ENCODE results near the gene ADCY6. TPM values are rescaled to one million over a fixed set of nuclear protein-coding genes. Genes with fewer than 3 reads are reported as not detected.

ADCY6 gene
- total and polyA plus RNA-seq, 2 donors (not counting 1 experiment from before 2014, with no cell fraction given), result 27.4 to 53.2 TPM

DNA sequence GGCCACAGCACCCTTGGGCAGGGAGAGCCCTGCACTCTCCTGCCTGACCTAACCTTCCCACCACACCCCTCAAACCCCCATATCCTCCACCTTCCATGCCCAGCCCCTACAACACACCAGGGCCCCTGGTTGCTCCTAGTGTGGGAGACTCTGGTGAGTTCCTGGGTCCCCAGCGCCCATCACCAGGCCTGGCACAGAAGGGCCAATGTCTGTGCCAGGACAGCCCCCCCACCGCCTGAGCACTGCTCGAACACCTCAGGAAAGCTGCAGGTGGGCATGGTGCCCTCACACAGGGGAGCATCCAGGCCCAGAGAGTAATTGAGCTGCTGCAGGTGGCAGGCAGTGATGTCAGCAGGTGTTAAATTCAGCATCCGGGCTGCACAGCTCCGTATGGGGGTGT lies 15.2 kb downstream of the ADCY6 start:
- Histone ChIP-seq H4K20me1 (ENCODE audit: control insufficient read depth, extremely low read depth, insufficient read depth, low read length) (no peaks in the 10 kb centered on the region), H3K9ac (ENCODE audit: insufficient read depth, low read length) (no peak overlapping the region), H3K4me1 (ENCODE audit: control insufficient read depth, extremely low read depth, insufficient read depth, low read length) (no peaks in the 10 kb centered on the region), H3K9me3 (ENCODE audit: control insufficient read depth, insufficient read depth, low read depth, low read length) (no peaks in the 10 kb centered on the region), H3K36me3 (ENCODE audit: control insufficient read depth, insufficient read depth, low read length) (peaks cover 31% of the 10 kb centered on the region), H3K27me3 (ENCODE audit: control insufficient read depth, insufficient read depth, low read length) (no peaks in the 10 kb centered on the region), H3K79me2 (ENCODE audit: control insufficient read depth, insufficient read depth, low read length) (no peaks in the 10 kb centered on the region), H3K27ac (ENCODE audit: insufficient read depth, low read length) (no peak overlapping the region), H2AFZ (ENCODE audit: low read length) (no peak overlapping the region), H3K4me3 (replicated peaks in 1 of 4; ENCODE audit: control extremely low read depth in 1 of 4, insufficient read depth in 1 of 4, low read depth in 3 of 4, low read length in 4 of 4) (no peak overlapping the region), H3K4me2 (ENCODE audit: extremely low read depth, insufficient read depth, low read length) (no peak overlapping the region)
- TF ChIP-seq EZH2 (IDR thresholded peaks at IDR 0.05; ENCODE audit: low read length, missing control alignments), result no peak
- TF ChIP-seq, protein P1, sequence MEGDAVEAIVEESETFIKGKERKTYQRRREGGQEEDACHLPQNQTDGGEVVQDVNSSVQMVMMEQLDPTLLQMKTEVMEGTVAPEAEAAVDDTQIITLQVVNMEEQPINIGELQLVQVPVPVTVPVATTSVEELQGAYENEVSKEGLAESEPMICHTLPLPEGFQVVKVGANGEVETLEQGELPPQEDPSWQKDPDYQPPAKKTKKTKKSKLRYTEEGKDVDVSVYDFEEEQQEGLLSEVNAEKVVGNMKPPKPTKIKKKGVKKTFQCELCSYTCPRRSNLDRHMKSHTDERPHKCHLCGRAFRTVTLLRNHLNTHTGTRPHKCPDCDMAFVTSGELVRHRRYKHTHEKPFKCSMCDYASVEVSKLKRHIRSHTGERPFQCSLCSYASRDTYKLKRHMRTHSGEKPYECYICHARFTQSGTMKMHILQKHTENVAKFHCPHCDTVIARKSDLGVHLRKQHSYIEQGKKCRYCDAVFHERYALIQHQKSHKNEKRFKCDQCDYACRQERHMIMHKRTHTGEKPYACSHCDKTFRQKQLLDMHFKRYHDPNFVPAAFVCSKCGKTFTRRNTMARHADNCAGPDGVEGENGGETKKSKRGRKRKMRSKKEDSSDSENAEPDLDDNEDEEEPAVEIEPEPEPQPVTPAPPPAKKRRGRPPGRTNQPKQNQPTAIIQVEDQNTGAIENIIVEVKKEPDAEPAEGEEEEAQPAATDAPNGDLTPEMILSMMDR (conservative IDR thresholded peaks at IDR 0.05 in 1 of 2, IDR thresholded peaks at IDR 0.05 in 1 of 2; ENCODE audit: low read depth in 1 of 2, low read length in 2 of 2), result no peak
- no peak for DNase-seq (ENCODE audit: low read depth in 2 of 2)

DNA sequence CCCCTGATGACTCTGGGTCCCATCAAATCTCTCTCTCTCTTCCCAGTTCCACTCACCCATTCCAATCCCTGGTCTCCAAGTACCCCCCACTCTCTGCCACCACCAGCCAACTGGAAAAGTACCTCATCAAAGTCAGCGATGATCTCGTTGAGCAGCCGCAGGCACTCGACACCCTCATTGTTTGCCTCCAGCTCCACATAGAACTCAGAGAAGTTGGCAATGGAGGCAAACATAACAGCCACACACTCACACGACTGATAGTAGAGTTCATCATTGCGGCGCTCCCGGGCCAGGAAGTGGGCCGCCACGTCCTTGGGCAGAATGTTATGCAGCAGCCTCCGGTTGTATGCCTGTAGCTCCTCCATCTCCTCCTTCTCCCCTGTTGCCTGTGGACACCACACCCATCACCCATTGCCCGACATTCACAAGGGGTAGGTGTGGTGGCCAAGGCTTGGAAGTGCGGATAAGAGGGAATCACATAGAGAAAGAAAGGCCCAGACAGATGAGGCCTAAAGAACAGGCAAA lies 17.2 kb downstream of the ADCY6 start:
- no peak for TF ChIP-seq EZH2 (IDR thresholded peaks at IDR 0.05; ENCODE audit: low read length, missing control alignments)
- TF ChIP-seq, protein P1 (conservative IDR thresholded peaks at IDR 0.05 in 1 of 2, IDR thresholded peaks at IDR 0.05 in 1 of 2; ENCODE audit: low read depth in 1 of 2, low read length in 2 of 2), result no peak
- Histone ChIP-seq H3K36me3 (ENCODE audit: control insufficient read depth, insufficient read depth, low read length) (peaks cover 35% of the 10 kb centered on the region), H3K27me3 (ENCODE audit: control insufficient read depth, insufficient read depth, low read length) (no peaks in the 10 kb centered on the region), H2AFZ (ENCODE audit: low read length) (no peak overlapping the region), H3K4me1 (ENCODE audit: control insufficient read depth, extremely low read depth, insufficient read depth, low read length) (no peaks in the 10 kb centered on the region), H3K4me2 (ENCODE audit: extremely low read depth, insufficient read depth, low read length) (no peak overlapping the region), H3K9ac (ENCODE audit: insufficient read depth, low read length) (no peak overlapping the region), H3K27ac (ENCODE audit: insufficient read depth, low read length) (no peak overlapping the region), H4K20me1 (ENCODE audit: control insufficient read depth, extremely low read depth, insufficient read depth, low read length) (no peaks in the 10 kb centered on the region), H3K9me3 (ENCODE audit: control insufficient read depth, insufficient read depth, low read depth, low read length) (no peaks in the 10 kb centered on the region), H3K4me3 (replicated peaks in 1 of 4; ENCODE audit: control extremely low read depth in 1 of 4, insufficient read depth in 1 of 4, low read depth in 3 of 4, low read length in 4 of 4) (no peak overlapping the region), H3K79me2 (ENCODE audit: control insufficient read depth, insufficient read depth, low read length) (no peaks in the 10 kb centered on the region)
- DNase-seq (ENCODE audit: low read depth in 2 of 2), result no peak

DNA sequence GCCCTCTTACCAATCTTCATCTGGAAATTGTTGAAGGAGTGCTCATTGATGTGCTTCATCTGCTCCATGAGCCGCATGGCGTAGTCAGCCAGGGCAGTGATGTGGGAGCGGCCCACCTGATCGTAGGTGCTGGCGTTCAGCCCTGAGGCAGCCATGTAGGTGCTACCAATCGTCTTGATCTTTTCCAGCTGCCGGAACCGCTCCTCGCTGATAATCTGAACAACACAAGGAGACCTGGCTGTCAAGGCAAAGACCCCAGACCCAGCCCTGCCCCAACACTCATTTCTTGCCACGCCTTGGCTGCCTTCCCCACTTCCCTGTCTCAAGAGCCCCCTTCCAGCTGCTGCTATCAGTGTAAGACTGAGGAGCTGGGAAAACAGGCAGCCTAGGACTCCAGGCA lies 18.1 kb downstream of the ADCY6 start:
- Histone ChIP-seq H3K4me3 (replicated peaks in 1 of 4; ENCODE audit: control extremely low read depth in 1 of 4, insufficient read depth in 1 of 4, low read depth in 3 of 4, low read length in 4 of 4) (no peak overlapping the region), H3K4me1 (ENCODE audit: control insufficient read depth, extremely low read depth, insufficient read depth, low read length) (peaks cover 3% of the 10 kb centered on the region), H3K9me3 (ENCODE audit: control insufficient read depth, insufficient read depth, low read depth, low read length) (no peaks in the 10 kb centered on the region), H3K27me3 (ENCODE audit: control insufficient read depth, insufficient read depth, low read length) (no peaks in the 10 kb centered on the region), H4K20me1 (ENCODE audit: control insufficient read depth, extremely low read depth, insufficient read depth, low read length) (no peaks in the 10 kb centered on the region), H3K79me2 (ENCODE audit: control insufficient read depth, insufficient read depth, low read length) (no peaks in the 10 kb centered on the region), H3K36me3 (ENCODE audit: control insufficient read depth, insufficient read depth, low read length) (peaks cover 35% of the 10 kb centered on the region), H2AFZ (ENCODE audit: low read length) (no peak overlapping the region), H3K4me2 (ENCODE audit: extremely low read depth, insufficient read depth, low read length) (no peak overlapping the region), H3K27ac (ENCODE audit: insufficient read depth, low read length) (no peak overlapping the region), H3K9ac (ENCODE audit: insufficient read depth, low read length) (no peak overlapping the region)
- TF ChIP-seq, protein P1 (conservative IDR thresholded peaks at IDR 0.05 in 1 of 2, IDR thresholded peaks at IDR 0.05 in 1 of 2; ENCODE audit: low read depth in 1 of 2, low read length in 2 of 2), result no peak
- no peak for TF ChIP-seq EZH2 (IDR thresholded peaks at IDR 0.05; ENCODE audit: low read length, missing control alignments)
- no peak for DNase-seq (ENCODE audit: low read depth in 2 of 2)
